Lung microvascular endothelial cell (primary cell): ENCODE measurements around the gene FHIP1B. TPM values are rescaled to one million over a fixed set of nuclear protein-coding genes. Genes with fewer than 3 reads are reported as not detected.

Experiments
- DNase-seq, 2 donors: peaks; one replicate each; pipeline versions ENCODE4 v3.0.0 to v3.0.0-alpha.2; 2010; ENCODE audit warnings: low read depth in 2 of 2
- total RNA-seq: library from RNA; depleted of rRNA; stranded (reverse); fragments of >200 nt; gene quantifications from 2 replicates; pipeline ENCODE4 v1.2.1, GENCODE V29; 2014

FHIP1B gene
- total RNA-seq, 1 donor from 2014 or later, result 10.7 TPM

DNA sequence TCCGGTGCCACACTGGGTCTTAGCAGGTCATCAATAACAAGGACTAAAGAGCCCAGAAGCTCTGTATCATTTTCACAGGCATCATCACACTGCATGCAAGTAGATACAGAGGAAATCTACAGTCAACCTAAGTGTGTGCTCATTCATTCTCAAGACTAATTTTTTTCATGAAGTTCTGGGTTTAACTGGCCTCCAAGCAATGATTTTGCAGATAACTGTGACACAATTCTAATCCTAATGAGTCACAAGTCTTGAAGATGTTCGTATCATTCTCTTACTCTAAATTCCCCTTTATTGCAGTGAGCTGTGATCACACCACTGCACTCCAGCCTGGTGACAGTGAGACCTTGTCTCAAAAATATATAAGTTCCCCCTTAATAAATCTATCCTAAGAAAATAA is 33.0 kb downstream of the FHIP1B start:
- DNase-seq, result no peak

DNA sequence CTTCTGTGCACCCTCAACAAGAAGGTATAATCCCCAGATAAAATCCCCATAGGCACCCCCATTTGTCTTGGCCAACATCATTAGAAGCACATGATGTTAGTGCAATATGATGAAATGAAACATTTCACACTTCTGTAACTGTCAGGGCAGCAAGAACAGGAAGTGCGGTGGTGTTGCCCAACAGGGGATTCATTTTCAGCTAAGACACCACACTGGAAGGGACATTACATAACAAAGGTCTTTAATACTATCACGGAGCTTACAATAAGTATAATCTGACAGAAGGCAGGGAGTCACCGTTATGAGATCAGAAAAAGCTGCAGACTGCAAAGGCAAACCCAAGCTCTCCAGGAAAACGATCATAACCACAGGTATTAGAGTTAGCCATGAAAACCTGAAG is 33.5 kb downstream of the FHIP1B start:
- DNase-seq, result no peak

DNA sequence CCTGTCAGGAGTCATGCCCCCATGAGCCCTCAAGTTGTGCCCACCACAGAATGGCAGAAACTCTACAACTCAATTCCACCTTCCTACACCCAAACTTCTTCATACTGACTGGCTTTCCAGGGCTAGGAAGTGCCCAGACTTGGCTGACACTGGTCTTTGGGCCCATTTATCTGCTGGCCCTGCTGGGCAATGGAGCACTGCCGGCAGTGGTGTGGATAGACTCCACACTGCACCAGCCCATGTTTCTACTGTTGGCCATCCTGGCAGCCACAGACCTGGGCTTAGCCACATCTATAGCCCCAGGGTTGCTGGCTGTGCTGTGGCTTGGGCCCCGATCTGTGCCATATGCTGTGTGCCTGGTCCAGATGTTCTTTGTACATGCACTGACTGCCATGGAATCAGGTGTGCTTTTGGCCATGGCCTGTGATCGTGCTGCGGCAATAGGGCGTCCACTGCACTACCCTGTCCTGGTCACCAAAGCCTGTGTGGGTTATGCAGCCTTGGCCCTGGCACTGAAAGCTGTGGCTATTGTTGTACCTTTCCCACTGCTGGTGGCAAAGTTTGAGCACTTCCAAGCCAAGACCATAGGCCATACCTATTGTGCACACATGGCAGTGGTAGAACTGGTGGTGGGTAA is 35.1 kb downstream of the FHIP1B start, which contains the start of gene OR52W1:
TSS of gene OR52W1 (plus strand) at position 51 of the 637 bp plus-strand sequence. CDS start at position 51, 0 bp downstream.
- no peak for DNase-seq

DNA sequence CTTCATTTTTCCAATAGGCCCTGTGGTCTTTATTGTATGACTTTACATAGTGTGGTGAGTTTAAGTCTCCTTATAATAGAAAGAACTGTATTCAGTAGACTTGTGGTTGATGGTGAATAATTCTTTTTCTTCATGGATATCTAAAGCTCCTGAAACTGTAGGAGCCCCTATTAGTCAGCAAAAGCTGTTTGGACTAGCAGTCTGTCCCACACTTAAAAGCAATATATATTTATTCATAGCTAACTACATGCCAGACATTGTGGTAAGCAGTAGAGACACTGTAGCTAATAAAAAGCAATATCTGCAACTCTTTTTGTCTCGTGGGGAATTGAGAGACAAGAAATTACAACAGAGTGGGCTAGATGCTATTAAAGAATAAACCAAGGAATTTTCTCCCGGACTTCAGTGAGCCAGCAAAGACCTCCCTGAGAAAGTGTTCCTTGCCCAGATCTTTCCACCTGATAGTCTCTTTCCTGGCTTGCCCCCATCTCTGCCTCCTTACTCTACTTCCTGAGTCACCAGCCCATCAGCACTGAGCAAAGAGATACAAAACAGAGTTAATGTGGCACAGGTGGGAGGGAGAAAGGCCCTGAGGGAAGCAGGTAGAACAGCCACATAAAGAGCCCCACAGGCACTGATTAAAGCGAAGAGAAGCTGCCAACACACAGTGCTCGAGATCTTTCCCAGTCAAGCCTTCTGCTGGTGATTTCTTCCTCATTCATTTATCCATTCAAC is 36.8 kb downstream of the FHIP1B start:
- no peak for DNase-seq

DNA sequence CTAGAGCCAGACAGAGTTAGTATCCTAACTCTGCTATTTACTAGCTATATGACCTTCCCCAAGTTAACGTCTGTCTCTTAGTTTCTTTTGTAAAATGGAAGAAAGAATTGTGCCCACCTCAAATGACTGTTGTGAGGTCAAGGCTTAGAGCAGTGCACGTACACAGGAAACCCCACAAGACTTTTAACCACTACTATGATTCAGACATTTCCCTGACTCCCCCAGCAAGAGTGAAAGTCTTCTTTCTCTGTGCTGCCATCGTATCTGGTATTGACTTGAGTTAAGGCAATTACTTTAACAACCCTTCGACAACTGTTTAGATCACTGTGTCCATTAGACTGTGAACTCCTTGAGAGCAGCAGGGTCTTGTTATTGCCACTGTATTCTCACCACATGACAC is 38.0 kb downstream of the FHIP1B start:
- DNase-seq, result no peak

DNA sequence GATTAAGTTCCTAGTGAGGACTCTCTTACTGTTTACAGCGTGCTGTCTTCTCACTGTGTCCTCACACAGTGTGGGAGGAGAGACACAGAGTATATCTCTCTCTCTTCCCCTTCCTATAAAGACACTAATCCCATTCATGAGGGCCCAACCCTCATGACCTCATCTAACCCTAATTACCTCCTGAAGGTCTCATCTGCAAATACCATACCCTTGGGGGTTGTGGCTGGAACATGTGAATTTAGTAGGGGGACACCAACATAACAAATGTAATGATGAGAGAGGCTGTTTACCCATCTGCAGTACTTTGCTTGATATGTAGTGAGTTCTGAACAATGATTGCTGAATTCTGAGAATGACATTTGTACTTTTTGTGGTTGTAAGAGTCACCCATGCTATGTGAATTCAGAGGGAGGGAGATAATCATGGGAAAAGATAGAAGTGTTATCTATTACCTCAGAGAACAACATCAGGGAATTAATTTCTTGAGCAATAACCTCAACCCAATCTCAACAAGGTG is 40.3 kb downstream of the FHIP1B start:
- no peak for DNase-seq

DNA sequence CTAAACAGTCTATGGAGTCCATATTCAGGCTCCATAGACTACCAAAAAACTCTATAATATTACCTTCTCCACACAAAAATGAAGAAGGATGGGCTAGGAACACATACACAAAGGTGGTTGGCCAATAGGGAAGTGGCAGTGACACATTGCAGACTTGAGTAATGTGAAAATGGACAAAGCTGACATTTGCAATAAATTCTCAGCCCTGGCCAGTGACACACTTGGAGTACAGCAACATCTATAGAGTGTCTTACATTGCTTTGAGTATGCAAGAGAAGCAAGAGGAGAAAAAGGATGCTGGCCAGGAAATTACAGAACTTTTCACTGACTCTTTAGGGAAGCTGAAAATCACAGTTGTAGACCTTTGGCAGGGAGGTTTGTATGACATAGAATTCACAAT is 42.7 kb downstream of the FHIP1B start:
- no peak for DNase-seq

DNA sequence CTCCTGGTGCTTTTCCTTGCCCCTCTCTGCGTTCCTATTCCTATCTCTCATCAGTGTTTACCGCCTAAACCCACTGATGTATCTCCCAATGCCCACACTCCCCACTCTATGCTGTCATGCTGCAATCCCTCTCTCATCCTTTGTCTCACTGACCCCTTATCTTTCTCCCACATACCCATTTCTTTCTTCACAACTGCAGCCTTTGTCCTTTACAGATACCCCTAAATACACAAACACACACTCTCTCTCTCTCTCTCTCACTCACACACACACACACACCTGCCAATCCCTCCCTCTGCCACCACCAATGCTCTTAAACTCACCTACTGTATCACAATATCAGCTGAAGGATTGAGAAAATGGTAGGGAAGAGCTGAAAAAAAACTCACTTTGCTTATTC is 59.0 kb downstream of the FHIP1B start:
- no peak for DNase-seq

DNA sequence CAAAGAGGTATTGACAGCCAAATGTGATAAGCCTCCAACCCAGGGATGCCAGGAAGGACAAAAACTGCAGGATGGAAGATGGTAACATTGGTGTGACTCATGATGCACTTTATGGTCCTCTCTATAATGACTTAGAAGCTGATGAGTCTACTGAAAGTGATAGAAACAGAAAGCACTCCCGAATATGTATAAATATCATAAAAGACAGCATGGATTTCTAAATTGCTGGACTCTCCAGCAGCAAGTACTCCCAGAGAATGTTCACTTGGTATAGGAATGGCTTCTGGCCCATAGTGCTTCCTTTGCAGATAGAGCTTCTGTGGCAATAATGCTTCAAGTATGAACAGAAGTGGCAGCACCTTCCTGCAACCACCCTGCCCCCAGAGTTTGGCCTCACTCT is 64.2 kb downstream of the FHIP1B start, which contains the start of gene OR52B2:
TSS of gene OR52B2 (minus strand) at position 101 of the 400 bp plus-strand sequence. CDS start at position 101, 0 bp downstream.
- DNase-seq, result no peak

Other genes with a start within 250 kb of the FHIP1B start
- not detected in 2 replicates for gene OR52L1, start 247.7 kb downstream of the FHIP1B start, total RNA-seq
- not detected in 2 replicates for gene OR56A4, start 227.7 kb downstream of the FHIP1B start, total RNA-seq
- not detected in 2 replicates for gene OR56A1, start 203.9 kb downstream of the FHIP1B start, total RNA-seq
- gene OR56B4, start 127.0 kb downstream of the FHIP1B start, total RNA-seq, result not detected in 2 replicates
- not detected in 2 replicates for gene OR52B2, start 64.3 kb downstream of the FHIP1B start, total RNA-seq
- gene OR52W1, start 35.4 kb downstream of the FHIP1B start, total RNA-seq, result not detected in 2 replicates
- not detected in 2 replicates for gene C11orf42, start 29.1 kb downstream of the FHIP1B start, total RNA-seq
- not detected in 2 replicates for gene CNGA4, start 4.5 kb upstream of the FHIP1B start, total RNA-seq
- gene CCKBR, start 25.2 kb upstream of the FHIP1B start, total RNA-seq, result not detected in 2 replicates
- gene CAVIN3, start 85.9 kb upstream of the FHIP1B start, total RNA-seq, result 43.1 and 201 TPM in 2 replicates
- gene SMPD1, start 155.8 kb upstream of the FHIP1B start, total RNA-seq, result 14.6 and 20.0 TPM in 2 replicates
- 26.6 and 29.2 TPM in 2 replicates for gene APBB1, start 184.5 kb upstream of the FHIP1B start, total RNA-seq
- gene HPX, start 206.4 kb upstream of the FHIP1B start, total RNA-seq, result 0.22 TPM in 1 of 2 replicates, not detected in the other
- gene TRIM3, start 239.3 kb upstream of the FHIP1B start, total RNA-seq, result 15.3 and 21.6 TPM in 2 replicates
- gene ARFIP2, start 246.7 kb upstream of the FHIP1B start, total RNA-seq, result 27.6 and 27.7 TPM in 2 replicates
- 16.3 and 28.6 TPM in 2 replicates for gene TIMM10B, start 246.9 kb upstream of the FHIP1B start, total RNA-seq